HG02623 (cell line): ENCODE results near the gene GABRA4.

Source experiments
- ATAC-seq: cut with Tn5 transposase; IDR thresholded peaks from one replicate; pipeline ENCODE4 v1.9.1; 2021; ENCODE audit warnings: moderate library complexity; ENCODE audit not compliant: unreplicated experiment

GABRA4 gene

DNA sequence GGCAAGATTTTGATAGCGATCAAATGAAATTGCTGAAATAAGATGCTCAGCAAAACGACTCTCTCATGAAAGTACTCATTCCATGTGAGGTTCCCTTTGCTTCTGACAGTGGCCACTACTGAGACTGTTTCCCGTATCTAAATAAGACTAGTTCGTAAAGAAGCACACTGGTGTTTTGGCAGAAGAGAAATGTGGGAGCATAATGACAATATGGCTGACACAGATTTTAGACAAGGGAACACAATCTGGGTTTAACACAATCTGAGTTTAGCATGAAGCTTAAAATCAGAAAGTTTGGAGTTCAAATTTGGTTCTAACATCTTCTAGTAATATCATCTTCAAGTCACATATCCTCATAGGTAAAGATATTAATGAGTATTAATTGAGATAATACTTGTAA lies 13.7 kb downstream of the GABRA4 start:
- no peak for ATAC-seq

DNA sequence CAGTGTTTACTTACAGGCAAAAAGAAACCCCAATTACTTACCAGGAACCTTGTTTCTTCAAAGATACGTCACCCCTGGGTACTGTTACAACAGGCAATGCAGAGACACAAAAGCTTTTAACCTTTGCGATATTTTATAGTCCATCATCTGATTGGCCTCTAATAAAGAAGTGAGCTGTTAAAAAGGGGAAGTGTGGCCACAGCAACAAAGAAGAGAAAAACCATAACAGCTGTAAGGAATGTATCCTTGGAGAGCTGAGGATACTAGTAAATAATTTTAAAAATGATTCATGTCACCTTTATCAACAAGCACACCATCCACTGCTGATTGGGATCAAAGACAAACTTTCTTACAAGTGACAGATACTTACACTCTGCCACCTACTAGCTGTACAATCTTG lies 14.1 kb downstream of the GABRA4 start:
- no peak for ATAC-seq

DNA sequence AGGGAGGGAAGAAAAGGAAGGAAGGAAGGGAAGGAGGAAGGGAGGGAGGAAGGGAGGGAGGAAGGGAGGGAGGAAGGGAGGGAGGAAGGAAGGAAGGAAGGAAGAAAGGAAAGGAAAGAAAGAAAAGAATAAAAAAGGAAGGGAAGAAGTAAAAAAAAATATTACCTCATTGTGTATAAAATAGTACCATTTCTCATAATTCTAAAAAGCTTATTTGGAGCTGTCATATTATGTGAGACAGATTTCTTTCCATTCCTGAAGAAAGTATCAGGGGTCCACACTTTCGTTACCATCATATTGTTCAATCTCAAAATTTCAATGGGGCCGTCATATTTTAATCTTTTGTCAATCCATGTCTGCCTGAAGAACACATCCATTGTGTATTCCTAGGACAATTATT lies 16.1 kb downstream of the GABRA4 start:
- ATAC-seq = no peak

DNA sequence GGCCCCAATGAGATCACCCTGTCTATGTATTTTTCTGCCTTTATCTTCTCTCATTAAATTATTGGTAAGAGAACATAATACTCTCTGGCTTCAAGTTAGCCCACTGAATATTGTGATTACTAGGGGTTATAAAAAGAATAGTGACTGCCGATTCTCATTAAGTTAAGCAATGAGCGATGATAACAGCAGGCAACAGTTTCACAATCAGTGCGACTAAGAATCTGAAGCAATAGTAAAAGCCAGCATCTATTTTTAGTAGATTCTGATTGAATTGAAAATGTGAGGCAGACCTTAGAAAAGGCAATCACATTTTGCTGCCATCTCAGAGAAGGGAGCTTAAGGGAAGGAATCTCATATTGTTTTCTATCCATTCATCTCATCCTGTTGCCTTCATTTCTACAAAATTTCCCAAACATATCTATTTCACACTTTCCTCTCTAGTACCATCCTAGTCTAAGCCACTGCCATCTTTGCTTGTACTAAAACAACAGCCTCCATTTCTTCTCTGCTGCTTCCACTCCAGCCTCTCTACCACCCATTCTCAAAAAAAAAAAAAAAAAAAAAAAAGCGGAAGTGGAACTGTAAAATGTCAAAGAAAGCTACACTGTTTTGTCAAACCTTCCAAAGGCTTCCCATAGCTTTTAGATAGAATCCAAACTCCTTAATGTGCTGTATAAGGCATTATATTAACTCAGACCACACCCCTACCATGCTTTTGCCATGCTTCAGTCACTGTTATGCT lies 17.4 kb downstream of the GABRA4 start:
- no peak for ATAC-seq

DNA sequence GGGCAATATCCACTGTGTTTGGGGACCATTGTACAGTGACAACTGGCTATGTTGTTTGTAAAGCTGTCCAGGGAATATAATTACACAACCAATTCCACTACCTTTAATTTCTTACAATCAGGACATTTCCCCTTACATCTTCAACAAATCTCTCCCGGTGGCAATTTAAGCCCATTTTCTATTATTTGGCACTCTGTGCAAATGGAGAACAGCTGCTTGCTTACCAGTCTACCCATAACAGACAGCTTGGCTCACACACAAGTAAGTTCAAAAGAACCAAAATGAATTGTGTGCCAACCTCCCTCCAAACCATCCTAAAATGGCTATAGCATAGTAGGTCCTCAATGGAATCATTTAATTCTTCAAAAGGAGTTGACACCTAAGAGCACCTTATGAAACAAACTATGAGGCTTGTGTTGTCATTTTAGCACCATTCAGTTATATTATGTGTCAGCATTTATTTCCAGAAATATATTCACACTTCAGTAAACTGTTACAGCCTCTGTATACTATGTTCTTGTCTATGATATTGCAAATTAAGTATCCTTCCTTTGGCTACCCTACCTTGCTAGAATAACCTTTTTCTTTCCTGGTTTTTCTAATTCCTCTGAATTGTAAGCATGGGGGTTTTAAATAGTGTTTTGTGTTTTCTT lies 18.4 kb downstream of the GABRA4 start:
- no peak for ATAC-seq

DNA sequence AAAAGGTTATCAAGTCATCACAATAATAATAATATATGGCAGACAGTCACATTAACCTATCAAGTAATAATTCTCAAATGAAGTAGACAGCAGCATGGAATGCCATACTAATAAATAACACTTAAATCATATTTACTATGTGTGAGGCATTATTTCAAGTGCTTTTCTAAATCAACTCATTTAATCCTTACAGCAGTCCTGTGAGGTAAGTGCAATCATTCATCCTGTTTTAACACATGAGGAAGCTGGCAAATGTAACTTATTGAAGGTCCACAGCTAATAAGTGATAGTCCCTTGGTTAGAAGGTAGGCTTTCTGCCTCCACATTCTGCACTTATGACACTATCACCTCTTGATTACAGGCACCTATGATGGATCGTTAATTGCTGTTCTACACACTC lies 24.5 kb downstream of the GABRA4 start:
- ATAC-seq = no peak

DNA sequence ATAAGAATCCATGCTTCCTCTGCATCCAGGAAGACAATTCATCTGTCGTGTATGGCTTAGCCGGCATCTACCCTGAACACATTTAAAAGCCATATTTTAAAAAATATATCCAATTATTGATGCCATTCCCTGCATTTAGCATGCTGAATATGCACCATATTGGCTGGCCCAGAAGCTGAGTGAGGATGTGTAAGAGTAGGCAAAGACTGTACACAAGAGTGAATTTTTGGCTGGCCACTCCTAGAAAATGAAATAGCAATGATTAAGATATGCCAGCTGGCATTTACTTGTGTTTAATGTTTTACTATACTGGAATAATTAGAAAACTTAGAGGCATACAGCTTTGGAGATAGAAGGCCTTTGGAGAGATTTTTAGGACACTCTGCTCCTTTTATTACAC lies 25.8 kb downstream of the GABRA4 start:
- no peak for ATAC-seq

DNA sequence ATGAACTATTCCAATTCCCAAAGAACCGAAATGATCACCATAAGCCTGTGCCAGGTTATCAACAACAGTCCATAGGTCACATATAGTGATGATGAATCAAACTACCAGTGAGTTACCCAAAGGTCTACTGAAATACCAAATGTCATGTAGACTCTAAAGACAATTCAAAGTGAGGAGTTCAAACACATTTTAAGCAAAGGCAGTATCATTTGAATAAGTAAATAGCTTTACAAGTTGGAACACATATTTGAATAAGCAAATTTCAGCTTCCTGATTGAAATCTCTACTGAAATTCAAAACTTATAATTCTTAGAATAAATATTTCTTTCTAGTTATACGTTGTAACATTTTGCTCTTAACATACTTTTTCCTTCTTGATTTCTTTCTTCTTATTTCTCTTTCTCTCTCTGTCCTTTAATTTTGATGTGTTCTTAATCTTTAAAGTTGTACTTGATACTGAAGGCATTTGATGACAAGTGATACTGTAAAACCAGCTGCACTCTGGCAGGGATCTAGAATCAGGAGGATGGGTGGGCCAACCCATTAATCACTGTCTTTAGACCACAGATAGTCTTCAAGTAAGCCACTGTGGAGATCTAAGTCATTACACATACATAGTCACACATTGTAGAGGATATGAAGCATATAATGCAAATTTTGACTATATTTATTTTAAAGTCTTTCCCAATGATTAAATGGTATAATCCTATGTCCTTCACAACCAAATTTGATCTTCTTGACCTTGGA lies 34.5 kb downstream of the GABRA4 start:
- no peak for ATAC-seq

DNA sequence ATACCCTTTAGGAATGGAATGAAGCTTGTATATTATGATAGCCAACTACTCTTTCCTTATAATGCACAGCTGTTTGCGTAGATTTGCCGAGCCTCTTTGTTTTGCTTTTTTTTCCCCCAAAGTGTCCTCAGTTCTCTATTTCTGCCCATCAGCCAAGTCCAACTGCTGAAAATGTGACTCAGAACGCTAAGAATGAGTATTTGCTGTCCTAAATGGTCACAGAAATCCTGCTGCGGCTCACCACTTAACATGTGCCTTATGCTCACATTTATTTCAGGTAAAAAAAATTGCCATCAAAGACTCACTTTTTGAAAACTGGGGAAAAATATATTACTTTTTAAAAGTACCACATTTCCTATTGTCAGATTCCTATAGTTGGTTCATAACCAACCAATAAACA lies 36.9 kb downstream of the GABRA4 start:
- no peak for ATAC-seq

DNA sequence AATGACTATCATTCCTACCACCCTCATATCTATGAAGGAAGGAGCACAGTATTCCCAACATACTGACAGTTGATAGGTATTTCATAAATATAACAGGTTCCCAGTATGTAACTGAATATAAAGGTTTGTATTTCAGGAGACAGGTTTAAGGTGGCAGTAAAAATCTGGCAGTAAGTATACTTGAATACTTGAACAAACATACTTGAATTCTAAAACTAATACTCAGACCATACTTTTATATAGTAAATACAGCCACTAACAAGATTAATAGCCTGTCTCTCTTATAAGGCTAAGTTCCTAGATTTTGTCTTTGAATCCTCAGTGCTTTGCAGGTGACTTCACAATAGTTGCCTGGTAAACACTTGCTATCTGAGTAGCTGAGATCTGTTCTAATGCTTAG lies 37.8 kb downstream of the GABRA4 start:
- no peak for ATAC-seq

DNA sequence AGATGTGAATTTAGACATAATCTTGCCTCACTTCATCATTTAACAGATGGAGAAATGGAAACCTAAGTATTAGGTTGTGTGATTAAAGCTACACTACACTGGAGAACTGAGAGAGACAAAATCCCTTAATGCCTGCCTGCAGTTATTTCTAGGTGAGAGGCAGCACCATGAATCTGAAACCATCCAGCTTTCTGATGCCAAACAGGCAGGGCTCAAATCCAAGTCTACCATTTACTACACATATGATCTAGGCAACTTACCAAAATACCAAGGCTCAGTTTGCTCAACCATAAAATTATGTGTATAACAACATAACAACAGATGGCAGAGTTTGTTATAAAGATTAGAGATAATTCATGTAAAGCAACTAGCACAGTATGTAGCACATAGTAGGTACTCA lies 38.7 kb downstream of the GABRA4 start:
- no peak for ATAC-seq

DNA sequence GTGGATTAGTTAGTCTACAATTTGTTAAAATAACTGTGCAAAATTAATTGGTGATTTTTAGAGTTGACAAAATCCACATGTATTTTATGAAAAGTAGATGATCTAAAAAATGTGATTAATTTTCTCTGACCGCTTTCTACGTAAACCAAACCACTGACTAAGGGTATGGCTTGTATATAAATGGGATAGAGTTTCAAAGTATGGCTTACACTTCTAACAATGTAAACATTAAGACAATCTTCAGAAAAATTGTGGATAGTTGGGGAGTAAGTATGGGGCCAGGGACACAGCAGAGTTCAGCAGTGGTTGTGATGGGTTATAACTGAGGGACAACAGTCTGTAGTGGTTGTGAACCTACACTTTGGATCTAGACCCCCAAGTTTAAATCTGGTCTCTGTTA lies 39.8 kb downstream of the GABRA4 start:
- no peak for ATAC-seq

DNA sequence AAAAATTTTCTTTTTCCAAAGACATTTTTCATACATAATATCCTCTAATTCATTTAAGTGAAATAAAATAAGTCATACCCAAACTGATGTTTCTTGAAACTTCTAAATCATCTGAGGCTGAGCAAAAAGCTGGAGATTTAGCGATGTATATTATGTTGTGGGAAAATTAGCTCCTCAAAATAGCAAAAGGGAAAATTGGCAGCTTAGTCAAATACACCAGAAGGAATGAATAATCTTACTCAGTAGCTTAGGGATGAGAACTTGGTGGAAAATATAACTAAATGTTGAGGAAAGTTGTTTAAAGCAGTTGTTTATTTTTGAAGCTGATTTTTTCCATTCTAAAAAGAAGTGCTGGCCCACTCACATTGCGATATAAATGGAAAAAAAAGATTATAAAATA lies 40.9 kb downstream of the GABRA4 start:
- no peak for ATAC-seq

DNA sequence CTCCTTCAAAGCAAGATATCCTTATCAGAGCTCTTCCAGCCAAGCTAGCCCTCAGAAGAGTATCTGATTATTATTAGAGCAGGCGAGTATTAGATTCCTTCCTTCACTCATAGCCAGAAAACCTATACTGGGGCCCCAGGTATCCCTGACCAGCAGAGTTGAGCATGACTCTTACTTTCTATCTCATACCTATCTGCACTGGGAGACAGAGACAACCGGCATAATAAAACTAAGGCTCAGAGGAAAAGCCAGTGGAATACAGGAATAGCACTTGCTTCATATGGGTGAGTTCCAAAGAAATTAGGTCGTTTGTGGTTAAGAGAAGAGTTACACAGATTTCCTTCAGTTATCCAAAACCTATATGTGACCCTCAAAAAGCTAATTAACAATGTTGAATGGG lies 42.6 kb downstream of the GABRA4 start:
- no peak for ATAC-seq

DNA sequence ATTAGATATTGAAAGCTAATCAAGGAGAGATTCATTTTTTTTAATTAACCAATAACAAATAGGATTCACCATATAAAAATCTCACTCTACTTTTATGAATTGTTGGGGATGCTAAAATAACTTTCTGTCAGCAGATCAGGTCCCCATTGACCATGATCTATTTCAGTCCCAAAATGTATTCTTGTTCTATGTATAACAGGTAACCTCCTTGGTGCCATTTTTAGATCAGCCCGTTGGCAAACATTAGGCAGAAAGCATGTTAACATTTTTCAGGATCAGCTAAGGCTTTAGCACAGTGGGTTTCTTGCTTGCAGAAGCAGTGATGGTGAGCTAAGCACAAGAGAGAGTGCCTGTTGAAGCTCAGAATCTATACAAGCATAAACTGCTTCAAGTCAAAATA lies 43.6 kb downstream of the GABRA4 start:
- ATAC-seq = no peak

DNA sequence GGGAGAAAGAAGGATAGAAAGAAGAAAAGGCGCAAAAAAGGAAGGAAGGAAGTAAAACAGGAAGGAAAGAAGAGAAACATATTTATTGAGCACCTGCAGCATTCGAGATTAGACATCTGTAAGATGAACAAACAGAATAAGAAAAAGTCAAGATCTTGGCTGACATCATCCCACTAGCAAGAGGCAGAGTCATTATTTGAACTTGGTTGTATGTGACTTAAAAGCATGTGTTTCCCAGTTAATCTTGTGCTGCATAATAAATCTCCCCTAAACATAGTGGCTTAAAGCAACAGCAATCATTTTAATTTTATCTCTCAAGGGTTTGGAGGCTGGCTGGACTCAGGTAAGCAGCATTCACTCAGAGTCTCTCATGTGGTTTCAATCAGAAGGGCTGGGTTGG lies 45.8 kb downstream of the GABRA4 start:
- ATAC-seq = no peak

DNA sequence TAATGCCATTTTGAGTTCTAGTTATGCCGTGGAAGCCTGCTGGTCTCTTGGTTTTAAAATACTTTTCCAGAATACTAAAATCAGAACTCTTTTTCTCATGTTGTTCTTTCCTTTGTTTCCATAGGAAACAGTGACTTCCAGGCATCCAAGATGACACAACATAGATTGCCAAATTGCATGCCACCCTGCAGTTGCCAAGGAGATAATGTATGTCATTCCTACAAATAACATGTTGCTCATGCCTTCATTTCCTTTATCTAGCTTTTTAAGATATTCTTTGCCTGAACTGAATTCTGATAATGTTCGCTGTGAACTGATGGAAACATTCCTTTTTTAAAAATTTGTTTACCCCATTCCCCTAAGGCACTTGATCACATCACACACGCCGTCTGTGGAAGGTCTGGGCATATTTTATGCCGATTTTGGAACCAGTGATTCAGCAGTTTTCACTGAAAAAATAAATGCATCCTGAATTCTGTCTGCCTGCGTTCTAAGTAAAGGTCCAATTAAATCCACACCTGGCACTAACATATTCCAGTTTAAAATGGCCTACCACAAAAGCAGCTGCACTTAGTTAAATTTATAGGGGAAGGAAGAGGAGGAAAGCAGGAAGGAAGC lies 46.4 kb downstream of the GABRA4 start:
- no peak for ATAC-seq

DNA sequence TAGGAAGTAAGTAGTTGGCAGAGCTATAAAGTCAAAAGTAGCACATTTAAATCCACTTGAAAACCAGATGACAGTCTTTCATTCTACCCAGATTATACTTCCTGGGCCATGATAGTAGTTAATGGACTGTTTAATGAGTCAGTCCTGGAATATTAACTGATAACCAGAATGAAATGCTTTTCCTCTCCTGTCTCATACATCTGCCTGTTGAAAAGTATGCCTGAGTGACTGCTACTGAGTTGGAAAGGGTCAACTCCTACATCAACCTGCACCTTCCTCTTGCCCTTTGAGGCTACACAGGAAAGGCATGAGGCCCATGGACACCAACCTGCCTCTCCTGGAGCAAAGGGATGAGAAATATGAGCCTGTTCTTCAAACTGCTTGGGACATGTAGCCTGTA lies 48.3 kb downstream of the GABRA4 start:
- no peak for ATAC-seq

DNA sequence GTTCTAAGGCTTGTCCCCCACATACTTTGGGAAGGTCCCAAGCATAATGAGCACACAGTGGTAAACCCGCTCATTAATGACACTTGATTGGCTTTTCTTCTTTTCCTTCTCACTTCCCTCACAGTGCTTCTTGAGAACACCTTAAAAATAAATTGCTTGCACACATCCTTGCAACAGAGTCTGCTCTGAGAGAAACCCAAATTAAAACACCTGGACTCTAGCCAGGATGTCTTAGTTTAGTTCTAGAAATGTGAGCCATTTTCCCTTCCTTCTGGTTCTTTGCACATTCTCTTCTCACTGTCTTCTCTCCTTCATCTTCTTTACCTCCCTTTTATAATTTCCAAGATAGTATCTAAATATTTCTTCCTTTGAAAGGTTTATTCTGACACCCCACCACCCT lies 49.0 kb downstream of the GABRA4 start:
- ATAC-seq = no peak

DNA sequence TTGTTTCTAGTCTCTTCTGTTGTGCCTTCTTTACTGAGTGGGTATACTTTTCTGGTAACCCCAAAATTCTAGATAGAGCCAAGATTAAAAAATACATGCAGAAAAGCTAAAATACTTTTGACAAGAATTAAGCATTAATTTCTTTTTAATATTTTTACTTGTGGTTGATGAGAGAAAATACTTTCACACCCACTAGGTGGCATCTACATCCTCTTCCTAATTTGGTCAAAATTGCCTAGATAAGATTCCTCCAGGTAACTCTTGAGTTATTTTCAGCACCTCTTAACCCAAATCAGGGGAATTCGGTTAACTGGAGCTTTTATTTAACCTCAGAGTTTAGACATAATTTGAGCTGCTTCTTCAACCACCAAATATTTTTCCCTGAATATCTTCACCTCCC lies 55.9 kb downstream of the GABRA4 start:
- no peak for ATAC-seq

DNA sequence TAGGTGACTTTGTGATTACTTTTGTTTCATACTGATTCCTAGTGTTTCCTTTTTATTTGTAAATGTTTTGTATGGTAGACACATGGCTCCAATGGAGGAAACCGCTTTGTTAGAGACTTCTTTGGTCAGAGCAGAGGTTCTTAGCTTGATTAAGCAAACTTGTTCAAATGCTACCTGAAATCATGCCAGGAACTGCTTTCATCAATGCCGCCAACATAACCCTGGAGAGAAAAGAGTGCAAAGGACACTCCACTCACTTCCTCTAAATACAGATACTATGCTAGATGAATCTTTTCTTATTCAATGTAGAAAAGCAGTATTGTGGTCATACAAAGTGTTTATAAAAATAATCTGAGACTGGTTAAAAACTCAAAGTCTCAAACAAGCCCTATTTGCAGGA lies 58.7 kb downstream of the GABRA4 start:
- ATAC-seq = no peak

DNA sequence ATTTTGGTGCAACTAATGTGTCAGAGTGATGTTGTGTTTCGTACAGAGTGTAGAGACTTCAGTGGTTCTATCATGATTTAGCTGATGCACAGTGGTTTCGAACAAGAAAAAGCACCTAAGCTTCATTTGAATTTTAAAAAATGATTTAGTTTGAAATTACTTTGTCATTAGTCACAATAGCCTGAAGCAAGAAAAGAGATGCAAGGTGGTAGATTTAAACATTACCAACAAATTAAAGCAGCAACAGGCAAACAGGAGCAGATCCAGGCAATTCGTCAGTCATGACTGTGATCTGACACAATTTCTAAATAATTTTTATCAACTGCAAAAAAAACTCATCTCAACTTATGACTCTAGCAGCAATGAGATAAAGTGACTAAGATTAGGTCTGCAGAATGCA lies 59.7 kb downstream of the GABRA4 start:
- ATAC-seq = no peak
